ENCODE data around the gene MYBPC1. TPM values are rescaled to one million over a fixed set of nuclear protein-coding genes. Genes with fewer than 3 reads are reported as not detected.
A peak's percentile ranks its signal among the peaks of the same experiment; 100 is the strongest.

MYBPC1 gene
- total RNA-seq, 1 experiment from 2014 or later = not detected

- Histone ChIP-seq H3K9me3 (ENCODE audit: low read length) (no peaks in the 10 kb centered on the region), H3K4me3 (ENCODE audit: low read length) (peak overlapping the region; percentile 89), H3K27me3 (ENCODE audit: low read length) (no peaks in the 10 kb centered on the region), H3K9me2 (replicated peaks; ENCODE audit: low read length) (no peaks in the 10 kb centered on the region), H4K20me1 (ENCODE audit: low read length) (no peaks in the 10 kb centered on the region), H3K79me2 (ENCODE audit: low read length) (peaks cover 41% of the 10 kb centered on the region), H3K4me2 (ENCODE audit: low read length) (peak overlapping the region; percentile 90), H3K27ac (ENCODE audit: low read length) (no peak overlapping the region), H3K4me1 (ENCODE audit: insufficient read depth, low read length) (peaks cover 12% of the 10 kb centered on the region), H3F3A (ENCODE audit: low read length, unreplicated experiment) (no peaks in the 10 kb centered on the region), H3K36me3 (ENCODE audit: low read depth, low read length) (no peaks in the 10 kb centered on the region), H2AFZ (ENCODE audit: low read length) (peak overlapping the region; percentile 96), H3K9ac (ENCODE audit: low read length) (no peak overlapping the region)
- BruUV-seq (replicated peaks) = TSS peak; percentile 38
- ChIA-PET POLR2A (ENCODE audit: unreplicated experiment) (interaction anchor here (0.7 kb wide), 1 partner anchor 147 kb away, joined by 8 read pairs; no protein-coding TSS in a partner anchor), CTCF (interaction anchor here (0.8 kb wide), 1 partner anchor 60 kb away, joined by 17 read pairs; no protein-coding TSS in a partner anchor)
- DNase-seq = peak; percentile 34
- ATAC-seq = peak; percentile 42
- no peak for TF ChIP-seq EZH2phosphoT487 (IDR thresholded peaks at IDR 0.05; ENCODE audit: borderline replicate concordance, low read length)
- peak; percentile 55 for TF ChIP-seq CTCF (conservative IDR thresholded peaks at IDR 0.05; ENCODE audit: low read depth, low read length)
- intact Hi-C loops (cut with micrococcal nuclease) = loop anchor here (2.0 to 5.0 kb wide), 2 partner anchors 133 to 284 kb away; partner anchors contain the start of gene GNPTAB
Measured at GRCh38 chr12:101698800-101699347, 104.1 kb downstream of the MYBPC1 start.

GRCh38 chr12:101700299-101700820, 105.6 kb downstream of the MYBPC1 start:
- POLR2A ChIA-PET (ENCODE audit: unreplicated experiment) = no interaction called here
- Histone ChIP-seq H2AFZ (ENCODE audit: low read length) (no peak overlapping the region), H3K36me3 (ENCODE audit: low read depth, low read length) (no peaks in the 10 kb centered on the region), H3K27me3 (ENCODE audit: low read length) (no peaks in the 10 kb centered on the region), H3K27ac (ENCODE audit: low read length) (no peak overlapping the region), H4K20me1 (ENCODE audit: low read length) (no peaks in the 10 kb centered on the region), H3K4me3 (ENCODE audit: low read length) (no peak overlapping the region), H3K4me2 (ENCODE audit: low read length) (no peak overlapping the region), H3K9ac (ENCODE audit: low read length) (no peak overlapping the region), H3K79me2 (ENCODE audit: low read length) (peaks cover 42% of the 10 kb centered on the region), H3F3A (ENCODE audit: low read length, unreplicated experiment) (no peaks in the 10 kb centered on the region), H3K9me3 (ENCODE audit: low read length) (no peaks in the 10 kb centered on the region), H3K4me1 (ENCODE audit: insufficient read depth, low read length) (peaks cover 12% of the 10 kb centered on the region), H3K9me2 (replicated peaks; ENCODE audit: low read length) (no peaks in the 10 kb centered on the region)
- DNase-seq = no peak
- TF ChIP-seq EZH2phosphoT487 (IDR thresholded peaks at IDR 0.05; ENCODE audit: borderline replicate concordance, low read length) (no peak), EZH2 (IDR thresholded peaks at IDR 0.05; ENCODE audit: low read length, unreplicated experiment) (no peak), CTCF (conservative IDR thresholded peaks at IDR 0.05; ENCODE audit: low read depth, low read length) (no peak)
- CTCF ChIA-PET = no interaction called here
- no peak for ATAC-seq
- no TSS peak for BruUV-seq (replicated peaks)
- intact Hi-C loops (cut with micrococcal nuclease) = no loop called here

- Histone ChIP-seq H4K20me1 (ENCODE audit: low read length) (no peaks in the 10 kb centered on the region), H3K9ac (ENCODE audit: low read length) (no peak overlapping the region), H3K27me3 (ENCODE audit: low read length) (no peaks in the 10 kb centered on the region), H3K4me2 (ENCODE audit: low read length) (no peak overlapping the region), H3K9me3 (ENCODE audit: low read length) (no peaks in the 10 kb centered on the region), H3K9me2 (replicated peaks; ENCODE audit: low read length) (no peaks in the 10 kb centered on the region), H2AFZ (ENCODE audit: low read length) (no peak overlapping the region), H3K4me1 (ENCODE audit: insufficient read depth, low read length) (peaks cover 14% of the 10 kb centered on the region), H3K4me3 (ENCODE audit: low read length) (no peak overlapping the region), H3K36me3 (ENCODE audit: low read depth, low read length) (no peaks in the 10 kb centered on the region), H3K79me2 (ENCODE audit: low read length) (peaks cover 35% of the 10 kb centered on the region), H3K27ac (ENCODE audit: low read length) (no peak overlapping the region), H3F3A (ENCODE audit: low read length, unreplicated experiment) (no peaks in the 10 kb centered on the region)
- intact Hi-C loops (cut with micrococcal nuclease) = no loop called here
- ATAC-seq (no peak), DNase-seq (no peak)
- CTCF ChIA-PET = no interaction called here
- no TSS peak for BruUV-seq (replicated peaks)
- POLR2A ChIA-PET (ENCODE audit: unreplicated experiment) = no interaction called here
- TF ChIP-seq CTCF (conservative IDR thresholded peaks at IDR 0.05; ENCODE audit: low read depth, low read length) (no peak), EZH2phosphoT487 (IDR thresholded peaks at IDR 0.05; ENCODE audit: borderline replicate concordance, low read length) (no peak), EZH2 (IDR thresholded peaks at IDR 0.05; ENCODE audit: low read length, unreplicated experiment) (no peak)
Measured at GRCh38 chr12:101703487-101703886, 108.7 kb downstream of the MYBPC1 start.
